SU-DHL-6 (cell line): Measurements from ENCODE around the gene CLIC5.

Source experiments
- H2AFZ ChIP-seq: fragments of 200-600 bp; sonication (generic); 2 replicates; pipeline ENCODE4 v1.6.1; 2014; ENCODE audit warnings: low read depth, mild to moderate bottlenecking, moderate library complexity, mixed read lengths, antibody characterized with exemption, low read length; ENCODE audit not compliant: severe bottlenecking
- H3F3A ChIP-seq: fragments of 200-600 bp; shearing (Covaris generic); 2 replicates; pipeline ENCODE4 v1.6.0; 2016; ENCODE audit warnings: antibody characterized with exemption, mild to moderate bottlenecking; ENCODE audit not compliant: insufficient read depth
- H3K27ac ChIP-seq: fragments of 200-600 bp; sonication (generic); 2 replicates; pipeline ENCODE4 v1.5.1; 2016; ENCODE audit warnings: low read depth, mild to moderate bottlenecking, low read length, moderate library complexity, mixed read lengths
- H3K27me3 ChIP-seq: fragments of 200-600 bp; sonication (generic), shearing (Covaris generic); 2 replicates; pipeline ENCODE4 v1.6.0; 2014; ENCODE audit warnings: mild to moderate bottlenecking, low read length
- H3K36me3 ChIP-seq: fragments of 200-600 bp; sonication (generic); 2 replicates; pipeline ENCODE4 v1.6.1; 2014; ENCODE audit warnings: mild to moderate bottlenecking, low read length, mixed read lengths
- H3K4me2 ChIP-seq: fragments of 300-600, 200-600 bp; shearing (Covaris generic), sonication (generic); 2 replicates; pipeline ENCODE4 v1.6.0; 2014; ENCODE audit warnings: low read length, low read depth, mild to moderate bottlenecking; ENCODE audit not compliant: poor library complexity, severe bottlenecking
- H3K4me3 ChIP-seq: fragments of 200-600 bp; sonication (generic); 2 replicates; pipeline ENCODE4 v1.5.1; 2014; ENCODE audit warnings: antibody characterized with exemption, low read length, mild to moderate bottlenecking, mixed read lengths; ENCODE audit not compliant: insufficient read depth, poor library complexity, severe bottlenecking
- H3K79me2 ChIP-seq: fragments of 200-600 bp; sonication (generic); 2 replicates; pipeline ENCODE4 v1.6.1; 2014; ENCODE audit warnings: mild to moderate bottlenecking, low read length, moderate library complexity; ENCODE audit not compliant: insufficient read depth
- H3K9ac ChIP-seq: fragments of 200-600 bp; sonication (generic); 2 replicates; pipeline ENCODE4 v1.7.0; 2014; ENCODE audit warnings: mild to moderate bottlenecking, low read length
- H3K9me2 ChIP-seq: fragments of 200-600 bp; sonication (generic); replicated peaks from 2 replicates; pipeline ENCODE4 v1.6.1; 2014; ENCODE audit warnings: low read length; ENCODE audit not compliant: insufficient read depth
- H3K9me3 ChIP-seq: fragments of 200-600 bp; sonication (generic); 2 replicates; pipeline ENCODE4 v1.6.1; 2014; ENCODE audit warnings: low read length, mixed read lengths; ENCODE audit not compliant: insufficient read depth
- H4K20me1 ChIP-seq: fragments of 200-600 bp; sonication (generic); 2 replicates; pipeline ENCODE4 v1.6.1; 2014; ENCODE audit warnings: low read depth, mild to moderate bottlenecking, antibody characterized with exemption, low read length, moderate library complexity, mixed read lengths
- CTCF ChIP-seq: fragments of 200-600 bp; sonication (generic); IDR thresholded peaks from one replicate; pipeline ENCODE4 v1.5.1; 2017; ENCODE audit warnings: antibody characterized with exemption, mild to moderate bottlenecking, low read length, moderate library complexity; ENCODE audit not compliant: insufficient read depth, poor library complexity, severe bottlenecking
- EZH2phosphoT487 ChIP-seq: fragments of 200-600 bp; sonication (generic), shearing (Covaris generic); conservative IDR thresholded peaks from 2 replicates; pipeline ENCODE4 v1.6.1; 2018; ENCODE audit warnings: mild to moderate bottlenecking, antibody characterized with exemption, low read length, moderate library complexity, mixed read lengths

Gene CLIC5

GRCh38 chr6:46015119-46015968, at the start of gene CLIC5:
TSS of gene CLIC5 (minus strand) at chr6:46015860. CDS start at chr6:46015542, 318 bp downstream.
- peaks cover 4% of the 10 kb centered on the region; the same call in 1 of the 2 replicates for H3K27me3 ChIP-seq
- no peaks in the 10 kb centered on the region for H3F3A ChIP-seq
- H3K4me3 ChIP-seq: no peak within 1 kb of the TSS
- H3K36me3 ChIP-seq: no peaks in the 10 kb centered on the region
- no peak for TF ChIP-seq CTCF
- no peak for TF ChIP-seq EZH2phosphoT487
- H3K4me2 ChIP-seq: peak within 1 kb of the TSS; percentile 2
- no peak within 1 kb of the TSS for H3K9ac ChIP-seq
- no peak within 1 kb of the TSS for H3K27ac ChIP-seq
- H3K9me2 ChIP-seq: no peaks in the 10 kb centered on the region
- no peak within 1 kb of the TSS for H2AFZ ChIP-seq
- peaks cover 6% of the 10 kb centered on the region; the same call in 1 of the 2 replicates for H3K9me3 ChIP-seq
- H4K20me1 ChIP-seq: no peaks in the 10 kb centered on the region
- H3K79me2 ChIP-seq: no peaks in the 10 kb centered on the region

GRCh38 chr6:46062991-46063390, 47.3 kb upstream of the CLIC5 start:
- Histone ChIP-seq H3K4me3 (no peak overlapping the region), H3K9me2 (no peaks in the 10 kb centered on the region), H3F3A (no peaks in the 10 kb centered on the region), H4K20me1 (no peaks in the 10 kb centered on the region), H3K27ac (no peak overlapping the region), H3K4me2 (no peak overlapping the region), H3K27me3 (no peaks in the 10 kb centered on the region), H3K9me3 (no peaks in the 10 kb centered on the region; the same call in 1 of the 2 replicates), H3K79me2 (no peaks in the 10 kb centered on the region), H3K9ac (no peak overlapping the region), H3K36me3 (no peaks in the 10 kb centered on the region), H2AFZ (no peak overlapping the region)
- TF ChIP-seq EZH2phosphoT487 (no peak), CTCF (no peak)

GRCh38 chr6:46062312-46062711, 46.7 kb upstream of the CLIC5 start:
- TF ChIP-seq EZH2phosphoT487 (no peak), CTCF (no peak)
- Histone ChIP-seq H3K9me3 (peaks cover 6% of the 10 kb centered on the region; the same call in 1 of the 2 replicates), H3K27ac (no peak overlapping the region)

More at GRCh38 chr6:46062312-46062711, 46.7 kb upstream of the CLIC5 start:
- Histone ChIP-seq H3K79me2 (no peaks in the 10 kb centered on the region), H3K4me2 (no peak overlapping the region), H3F3A (no peaks in the 10 kb centered on the region), H4K20me1 (no peaks in the 10 kb centered on the region), H3K27me3 (no peaks in the 10 kb centered on the region), H3K36me3 (no peaks in the 10 kb centered on the region), H3K4me3 (no peak overlapping the region), H3K9me2 (no peaks in the 10 kb centered on the region), H2AFZ (no peak overlapping the region), H3K9ac (no peak overlapping the region)
